Measurements from ENCODE around the gene SMAD1.

The SMAD1 gene

DNA sequence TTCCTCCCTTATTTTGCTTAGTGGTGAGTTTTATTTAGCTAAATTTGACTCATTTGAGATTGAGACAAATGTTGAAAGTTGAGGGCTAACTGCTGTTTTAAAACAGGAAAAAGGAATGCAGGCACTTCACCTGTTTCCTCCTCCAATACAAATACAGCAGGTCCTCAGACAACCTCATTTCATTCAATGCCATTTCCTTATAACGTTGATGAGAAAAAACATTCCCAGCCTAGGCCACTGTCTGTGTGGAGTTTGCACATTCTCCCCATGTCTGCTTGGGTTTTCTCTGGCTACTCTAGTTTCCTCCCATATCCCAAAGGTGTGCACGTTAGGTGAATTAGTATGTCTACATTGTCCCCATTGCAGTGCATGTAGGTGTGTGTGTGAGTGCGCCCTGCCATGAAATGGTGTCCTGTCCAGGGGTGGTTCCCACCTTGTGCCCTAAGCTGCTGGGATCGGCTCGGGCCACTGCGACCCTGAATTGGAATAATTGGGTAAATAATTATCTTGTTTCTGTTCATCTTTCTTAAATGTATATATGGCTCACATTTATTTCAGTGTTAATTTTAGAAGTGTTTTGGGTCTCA, 21.9 kb downstream of the SMAD1 start:
- no peak for DNase-seq (ENCODE audit: low read depth)
- no peak overlapping the region for H3K4me3 ChIP-seq (ENCODE audit: low read length)
- TF ChIP-seq, protein P1, sequence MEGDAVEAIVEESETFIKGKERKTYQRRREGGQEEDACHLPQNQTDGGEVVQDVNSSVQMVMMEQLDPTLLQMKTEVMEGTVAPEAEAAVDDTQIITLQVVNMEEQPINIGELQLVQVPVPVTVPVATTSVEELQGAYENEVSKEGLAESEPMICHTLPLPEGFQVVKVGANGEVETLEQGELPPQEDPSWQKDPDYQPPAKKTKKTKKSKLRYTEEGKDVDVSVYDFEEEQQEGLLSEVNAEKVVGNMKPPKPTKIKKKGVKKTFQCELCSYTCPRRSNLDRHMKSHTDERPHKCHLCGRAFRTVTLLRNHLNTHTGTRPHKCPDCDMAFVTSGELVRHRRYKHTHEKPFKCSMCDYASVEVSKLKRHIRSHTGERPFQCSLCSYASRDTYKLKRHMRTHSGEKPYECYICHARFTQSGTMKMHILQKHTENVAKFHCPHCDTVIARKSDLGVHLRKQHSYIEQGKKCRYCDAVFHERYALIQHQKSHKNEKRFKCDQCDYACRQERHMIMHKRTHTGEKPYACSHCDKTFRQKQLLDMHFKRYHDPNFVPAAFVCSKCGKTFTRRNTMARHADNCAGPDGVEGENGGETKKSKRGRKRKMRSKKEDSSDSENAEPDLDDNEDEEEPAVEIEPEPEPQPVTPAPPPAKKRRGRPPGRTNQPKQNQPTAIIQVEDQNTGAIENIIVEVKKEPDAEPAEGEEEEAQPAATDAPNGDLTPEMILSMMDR (conservative IDR thresholded peaks at IDR 0.05; ENCODE audit: low read length) = no peak

DNA sequence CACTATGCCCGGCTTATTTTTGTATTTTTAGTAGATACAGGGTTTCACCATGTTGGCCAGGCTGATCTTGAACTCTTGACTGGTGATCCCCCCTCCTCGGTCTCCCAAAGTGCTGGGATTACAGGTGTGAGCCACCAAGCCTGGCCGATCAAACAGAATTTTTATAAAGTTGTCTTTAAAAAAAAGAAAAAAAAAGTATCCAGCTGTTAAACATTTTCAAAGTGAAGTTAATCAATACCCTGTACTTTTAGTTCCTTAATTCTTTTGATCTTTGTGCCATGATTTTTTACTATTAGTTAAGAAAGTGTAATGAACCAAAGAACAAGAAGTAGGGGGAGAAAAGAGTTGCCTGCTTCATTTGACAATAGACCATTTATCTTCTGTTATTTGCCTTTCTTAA, 24.3 kb downstream of the SMAD1 start:
- TF ChIP-seq, protein P1 (conservative IDR thresholded peaks at IDR 0.05; ENCODE audit: low read length) = no peak
- DNase-seq (ENCODE audit: low read depth) = no peak
- H3K4me3 ChIP-seq (ENCODE audit: low read length) = no peak overlapping the region

DNA sequence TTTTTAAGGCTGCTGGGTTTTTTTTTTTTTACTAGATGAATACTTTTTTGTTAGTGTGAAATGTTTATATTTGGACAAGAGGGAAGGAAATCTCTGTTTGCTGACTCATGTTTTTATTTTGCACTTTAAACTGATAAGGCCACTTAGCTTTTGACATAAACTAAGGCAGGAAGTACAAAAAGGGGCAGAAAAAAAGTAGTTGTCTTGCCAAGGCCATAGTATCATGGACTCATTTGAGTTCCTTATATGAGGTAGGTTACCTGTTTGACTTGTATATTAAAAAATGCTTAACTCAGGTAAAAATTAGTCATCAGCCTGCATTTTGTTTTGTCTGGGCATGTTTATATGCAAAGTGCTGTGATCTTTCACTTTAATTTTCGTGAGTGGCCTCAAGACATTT, 26.0 kb downstream of the SMAD1 start:
- no peak overlapping the region for H3K4me3 ChIP-seq (ENCODE audit: low read length)
- no peak for DNase-seq (ENCODE audit: low read depth)
- TF ChIP-seq, protein P1 (conservative IDR thresholded peaks at IDR 0.05; ENCODE audit: low read length) = no peak

DNA sequence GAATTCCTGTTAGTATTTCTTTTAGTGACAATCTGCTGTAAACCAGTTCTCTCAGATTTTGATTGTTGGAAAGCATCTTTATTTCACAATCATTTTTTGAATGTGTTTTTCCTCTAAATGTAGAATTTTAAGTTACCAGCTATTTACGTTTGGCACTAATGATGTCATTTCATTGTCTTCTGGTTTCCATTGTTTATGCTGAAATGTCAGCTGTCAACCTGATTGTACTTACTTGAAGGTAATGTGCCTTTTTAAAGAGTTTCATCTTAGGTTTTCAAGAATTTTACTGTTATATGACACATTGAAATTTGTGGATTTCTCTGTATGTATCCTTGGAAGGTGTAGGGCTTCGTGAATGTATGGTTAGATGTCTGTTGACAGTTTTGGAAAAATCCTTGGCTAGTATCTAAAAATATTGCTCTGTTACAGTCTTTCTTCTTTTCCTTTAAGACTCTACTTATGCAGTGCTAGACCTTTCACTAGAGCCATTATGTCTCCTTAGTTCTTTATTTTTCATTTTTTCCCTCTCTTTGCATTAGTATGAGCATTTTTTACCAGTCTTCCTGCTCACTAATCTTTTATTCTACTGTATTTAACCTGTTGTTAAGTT, 30.4 kb downstream of the SMAD1 start:
- peak; percentile 38 for DNase-seq (ENCODE audit: low read depth)
- H3K4me3 ChIP-seq (ENCODE audit: low read length) = no peak overlapping the region
- TF ChIP-seq, protein P1 (conservative IDR thresholded peaks at IDR 0.05; ENCODE audit: low read length) = no peak

DNA sequence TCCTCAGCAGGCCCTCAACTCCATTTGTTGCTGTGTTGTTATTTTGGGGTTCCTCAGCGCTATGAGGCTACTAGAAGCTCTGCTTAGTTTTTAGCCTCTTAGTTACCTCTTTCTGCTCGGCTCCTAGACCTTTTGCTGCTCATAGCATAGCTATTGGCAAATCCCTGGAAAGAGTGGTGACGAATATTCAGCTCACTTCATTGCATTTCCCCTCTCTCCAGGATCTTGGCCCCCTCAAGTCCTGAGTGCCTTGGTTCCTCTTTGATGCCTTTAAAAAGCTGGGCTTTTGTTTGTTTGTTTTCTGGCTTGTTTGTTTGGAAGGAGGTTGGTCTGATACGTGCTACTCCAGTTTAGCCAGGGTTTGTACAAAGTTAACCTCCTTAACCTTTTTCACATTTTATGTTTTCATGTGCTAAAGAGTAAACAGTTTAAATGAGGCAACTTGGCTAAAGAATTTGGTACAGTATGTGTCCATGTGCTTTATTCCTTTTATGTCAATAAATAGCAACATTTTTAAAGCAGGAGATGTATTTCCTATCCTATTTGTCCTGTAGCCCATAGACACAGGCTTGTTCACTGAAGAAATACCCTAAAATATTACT, 31.5 kb downstream of the SMAD1 start:
- no peak overlapping the region for H3K4me3 ChIP-seq (ENCODE audit: low read length)
- no peak for DNase-seq (ENCODE audit: low read depth)
- TF ChIP-seq, protein P1 (conservative IDR thresholded peaks at IDR 0.05; ENCODE audit: low read length) = no peak

DNA sequence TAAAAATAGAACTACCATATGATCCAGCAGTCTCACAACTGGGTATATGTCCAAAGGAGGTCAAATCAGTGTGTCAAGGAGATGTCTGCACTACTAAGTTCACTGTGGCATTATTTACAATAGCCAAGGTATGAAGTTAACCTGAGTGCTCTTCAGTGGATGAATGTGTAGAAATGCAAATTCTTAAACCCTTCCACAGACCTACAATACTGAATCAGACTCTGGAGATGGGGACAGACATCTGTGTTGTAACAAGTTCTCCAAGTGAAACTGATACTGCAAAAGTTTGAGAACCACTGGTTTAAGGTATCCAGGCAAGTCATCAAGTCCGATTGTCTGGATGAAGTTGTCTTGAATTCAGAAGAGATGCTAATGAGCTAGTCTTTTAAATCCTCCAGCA, 38.5 kb downstream of the SMAD1 start:
- H3K4me3 ChIP-seq (ENCODE audit: low read length) = no peak overlapping the region
- TF ChIP-seq, protein P1 (conservative IDR thresholded peaks at IDR 0.05; ENCODE audit: low read length) = no peak
- no peak for DNase-seq (ENCODE audit: low read depth)

DNA sequence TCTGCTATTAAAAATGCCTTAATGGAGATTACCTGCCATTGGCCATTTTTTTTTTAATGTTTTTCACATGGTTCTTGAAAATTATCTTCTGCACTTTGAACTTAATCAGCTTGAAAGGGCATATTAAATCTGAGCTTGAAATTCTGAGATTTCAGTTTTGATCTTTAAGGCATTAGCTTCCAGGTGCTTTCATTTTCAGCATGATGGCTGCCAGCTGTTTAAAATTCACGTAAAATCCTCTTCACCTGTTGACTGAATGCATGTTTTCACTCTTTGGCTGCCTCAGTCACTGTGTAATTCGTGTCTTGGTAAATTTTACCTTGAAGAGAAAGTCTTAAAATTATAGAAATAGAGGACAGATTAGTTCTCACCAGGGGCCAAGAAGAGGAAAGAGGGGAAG, 39.6 kb downstream of the SMAD1 start:
- TF ChIP-seq, protein P1 (conservative IDR thresholded peaks at IDR 0.05; ENCODE audit: low read length) = no peak
- DNase-seq (ENCODE audit: low read depth) = no peak
- H3K4me3 ChIP-seq (ENCODE audit: low read length) = no peak overlapping the region

All from AG10803 (cell line).